ENCODE results near the gene DGCR6L. TPM values are rescaled to one million over a fixed set of nuclear protein-coding genes. Genes with fewer than 3 reads are reported as not detected.

The DGCR6L gene
- total and polyA plus RNA-seq, 10 of the 15 experiments (the other 5 are each of a cell fraction or from before 2014, with no cell fraction given): 1.6 to 62.8 (median 22.6) TPM

GRCh38 chr22:20304646-20305045, 15.2 kb downstream of the DGCR6L start:
- WGBS (ENCODE audit: insufficient coverage, insufficient replicate concordance, low lambda C conversion rate, missing lambda C conversion rate): 32% methylated on average over 9 of the region's 9 CpGs
- POLR2A ChIA-PET: no interaction called here
- CTCF ChIA-PET: no interaction called here
- TF ChIP-seq RCOR1 (conservative IDR thresholded peaks at IDR 0.05; ENCODE audit: low read depth, low read length) (no peak), BCL11A (IDR thresholded peaks at IDR 0.05; ENCODE audit: low read depth, low read length) (no peak), NKRF (conservative IDR thresholded peaks at IDR 0.05) (no peak), BRCA1 (IDR thresholded peaks at IDR 0.05; ENCODE audit: low read depth, low read length) (no peak), SMAD1 (IDR thresholded peaks at IDR 0.05; ENCODE audit: low read depth, partially characterized antibody) (no peak), MEF2B (IDR thresholded peaks at IDR 0.05; ENCODE audit: partially characterized antibody, poor library complexity, severe bottlenecking) (no peak), MYB (IDR thresholded peaks at IDR 0.05; ENCODE audit: borderline replicate concordance, low read depth, low read length) (no peak), JUNB (IDR thresholded peaks at IDR 0.05) (no peak)
- TF ChIP-seq, protein P1, sequence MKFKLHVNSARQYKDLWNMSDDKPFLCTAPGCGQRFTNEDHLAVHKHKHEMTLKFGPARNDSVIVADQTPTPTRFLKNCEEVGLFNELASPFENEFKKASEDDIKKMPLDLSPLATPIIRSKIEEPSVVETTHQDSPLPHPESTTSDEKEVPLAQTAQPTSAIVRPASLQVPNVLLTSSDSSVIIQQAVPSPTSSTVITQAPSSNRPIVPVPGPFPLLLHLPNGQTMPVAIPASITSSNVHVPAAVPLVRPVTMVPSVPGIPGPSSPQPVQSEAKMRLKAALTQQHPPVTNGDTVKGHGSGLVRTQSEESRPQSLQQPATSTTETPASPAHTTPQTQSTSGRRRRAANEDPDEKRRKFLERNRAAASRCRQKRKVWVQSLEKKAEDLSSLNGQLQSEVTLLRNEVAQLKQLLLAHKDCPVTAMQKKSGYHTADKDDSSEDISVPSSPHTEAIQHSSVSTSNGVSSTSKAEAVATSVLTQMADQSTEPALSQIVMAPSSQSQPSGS (IDR thresholded peaks at IDR 0.05; ENCODE audit: low read length): no peak
- TF ChIP-seq, protein P2, sequence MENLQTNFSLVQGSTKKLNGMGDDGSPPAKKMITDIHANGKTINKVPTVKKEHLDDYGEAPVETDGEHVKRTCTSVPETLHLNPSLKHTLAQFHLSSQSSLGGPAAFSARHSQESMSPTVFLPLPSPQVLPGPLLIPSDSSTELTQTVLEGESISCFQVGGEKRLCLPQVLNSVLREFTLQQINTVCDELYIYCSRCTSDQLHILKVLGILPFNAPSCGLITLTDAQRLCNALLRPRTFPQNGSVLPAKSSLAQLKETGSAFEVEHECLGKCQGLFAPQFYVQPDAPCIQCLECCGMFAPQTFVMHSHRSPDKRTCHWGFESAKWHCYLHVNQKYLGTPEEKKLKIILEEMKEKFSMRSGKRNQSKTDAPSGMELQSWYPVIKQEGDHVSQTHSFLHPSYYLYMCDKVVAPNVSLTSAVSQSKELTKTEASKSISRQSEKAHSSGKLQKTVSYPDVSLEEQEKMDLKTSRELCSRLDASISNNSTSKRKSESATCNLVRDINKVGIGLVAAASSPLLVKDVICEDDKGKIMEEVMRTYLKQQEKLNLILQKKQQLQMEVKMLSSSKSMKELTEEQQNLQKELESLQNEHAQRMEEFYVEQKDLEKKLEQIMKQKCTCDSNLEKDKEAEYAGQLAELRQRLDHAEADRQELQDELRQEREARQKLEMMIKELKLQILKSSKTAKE (IDR thresholded peaks at IDR 0.05; ENCODE audit: low read depth, poor library complexity, severe bottlenecking): no peak
- TF ChIP-seq, protein P3, sequence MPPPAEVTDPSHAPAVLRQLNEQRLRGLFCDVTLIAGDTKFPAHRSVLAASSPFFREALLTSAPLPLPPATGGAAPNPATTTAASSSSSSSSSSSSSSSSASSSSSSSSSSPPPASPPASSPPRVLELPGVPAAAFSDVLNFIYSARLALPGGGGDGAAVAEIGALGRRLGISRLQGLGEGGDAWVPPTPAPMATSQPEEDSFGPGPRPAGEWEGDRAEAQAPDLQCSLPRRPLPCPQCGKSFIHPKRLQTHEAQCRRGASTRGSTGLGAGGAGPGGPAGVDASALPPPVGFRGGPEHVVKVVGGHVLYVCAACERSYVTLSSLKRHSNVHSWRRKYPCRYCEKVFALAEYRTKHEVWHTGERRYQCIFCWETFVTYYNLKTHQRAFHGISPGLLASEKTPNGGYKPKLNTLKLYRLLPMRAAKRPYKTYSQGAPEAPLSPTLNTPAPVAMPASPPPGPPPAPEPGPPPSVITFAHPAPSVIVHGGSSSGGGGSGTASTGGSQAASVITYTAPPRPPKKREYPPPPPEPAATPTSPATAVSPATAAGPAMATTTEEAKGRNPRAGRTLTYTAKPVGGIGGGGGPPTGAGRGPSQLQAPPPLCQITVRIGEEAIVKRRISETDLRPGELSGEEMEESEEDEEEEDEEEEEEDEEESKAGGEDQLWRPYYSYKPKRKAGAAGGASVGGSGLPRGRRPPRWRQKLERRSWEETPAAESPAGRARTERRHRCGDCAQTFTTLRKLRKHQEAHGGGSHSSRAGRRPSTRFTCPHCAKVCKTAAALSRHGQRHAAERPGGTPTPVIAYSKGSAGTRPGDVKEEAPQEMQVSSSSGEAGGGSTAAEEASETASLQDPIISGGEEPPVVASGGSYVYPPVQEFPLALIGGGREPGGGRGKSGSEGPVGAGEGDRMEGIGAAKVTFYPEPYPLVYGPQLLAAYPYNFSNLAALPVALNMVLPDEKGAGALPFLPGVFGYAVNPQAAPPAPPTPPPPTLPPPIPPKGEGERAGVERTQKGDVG (CRISPR knock-in tag; IDR thresholded peaks at IDR 0.05): no peak

More at GRCh38 chr22:20304646-20305045, 15.2 kb downstream of the DGCR6L start:
- intact Hi-C loops (cut with micrococcal nuclease; ENCODE audit: unreplicated experiment): no loop called here
- Histone ChIP-seq H3K4me1 (ENCODE audit: control insufficient read depth, insufficient read depth, low read length) (no peaks in the 10 kb centered on the region), H4K20me1 (ENCODE audit: control insufficient read depth, insufficient read depth) (no peaks in the 10 kb centered on the region), H3K36me3 (ENCODE audit: control insufficient read depth in 2 of 2, insufficient read depth in 2 of 2, low read length in 1 of 2) (no peaks in the 10 kb centered on the region), H3K27ac (ENCODE audit: control insufficient read depth, insufficient read depth) (no peak overlapping the region), H3K9me3 (replicated peaks; ENCODE audit: control insufficient read depth, insufficient read depth, low read length) (no peaks in the 10 kb centered on the region), H2AFZ (ENCODE audit: control insufficient read depth, low read depth, low read length) (no peak overlapping the region), H3K9ac (ENCODE audit: control insufficient read depth, insufficient read depth, low read length) (no peak overlapping the region), H3K4me2 (ENCODE audit: control insufficient read depth, insufficient read depth) (no peak overlapping the region), H3K79me2 (ENCODE audit: control insufficient read depth, insufficient read depth, low read length) (no peaks in the 10 kb centered on the region), H3K27me3 (replicated peaks in 1 of 2; ENCODE audit: control insufficient read depth in 2 of 2, insufficient read depth in 2 of 2, low read length in 1 of 2) (no peaks in the 10 kb centered on the region; a peak in 1 of 4 replicates), H3K4me3 (no peak overlapping the region)
- ATAC-seq (no peak), FAIRE-seq (no peak), DNase-seq (ENCODE audit: low read depth, low spot score) (no peak)
- ChIA-PET RAD21 (ENCODE audit: unreplicated experiment) (no interaction called here), SMC1A (ENCODE audit: uncharacterized antibody, unreplicated experiment) (no interaction called here)
- no TSS peak for BruUV-seq (replicated peaks)
- in situ Hi-C loops (cut with MboI): no loop called here

Measured in GM12878 (cell line).